NCI-H774 (cell line): ENCODE data around the gene HOXC13.

Source experiments
- DNase-seq: peaks from one replicate; lab custom pipeline; 2025; lab: John Stamatoyannopoulos, UW

Gene HOXC13

DNA sequence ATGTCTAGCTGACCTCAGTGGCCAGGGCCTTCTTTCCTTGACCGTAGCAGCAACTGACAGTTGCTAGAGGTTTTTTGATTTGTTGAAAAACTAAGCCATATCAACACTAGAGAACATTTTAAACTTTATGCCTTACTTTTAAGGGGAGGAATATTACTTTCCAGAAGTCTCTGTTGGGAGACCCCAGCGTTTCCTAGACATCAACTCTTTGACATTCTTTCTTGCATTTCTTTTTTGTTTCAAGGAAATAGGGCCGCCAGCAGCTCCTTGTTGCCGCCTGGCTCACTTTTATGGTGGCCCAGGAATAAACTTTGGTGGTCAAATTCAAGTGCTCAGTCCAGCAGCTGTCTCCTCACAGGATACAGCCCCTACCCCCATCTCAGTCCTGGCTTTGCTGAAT lies 31.8 kb downstream of the HOXC13 start:
- no peak for DNase-seq

DNA sequence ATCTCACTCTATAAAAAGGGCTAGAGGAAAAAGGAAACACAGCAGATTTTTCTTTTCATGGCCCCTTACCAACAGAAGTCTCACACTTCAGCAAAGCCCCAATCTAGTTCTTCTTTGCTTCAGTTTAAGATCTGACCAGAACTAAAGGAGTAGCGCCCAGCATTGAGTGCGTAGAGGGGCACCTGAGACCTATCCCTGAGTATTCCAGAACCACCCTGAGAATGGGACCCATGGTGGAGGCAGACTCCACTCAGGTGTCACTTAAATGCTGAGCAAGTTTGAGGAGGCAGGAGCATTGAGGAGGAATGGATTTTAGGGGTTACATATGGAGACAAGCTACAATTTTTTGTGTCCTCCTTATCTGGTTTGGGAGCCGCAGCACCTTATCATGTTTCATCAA lies 32.5 kb downstream of the HOXC13 start:
- DNase-seq: no peak

DNA sequence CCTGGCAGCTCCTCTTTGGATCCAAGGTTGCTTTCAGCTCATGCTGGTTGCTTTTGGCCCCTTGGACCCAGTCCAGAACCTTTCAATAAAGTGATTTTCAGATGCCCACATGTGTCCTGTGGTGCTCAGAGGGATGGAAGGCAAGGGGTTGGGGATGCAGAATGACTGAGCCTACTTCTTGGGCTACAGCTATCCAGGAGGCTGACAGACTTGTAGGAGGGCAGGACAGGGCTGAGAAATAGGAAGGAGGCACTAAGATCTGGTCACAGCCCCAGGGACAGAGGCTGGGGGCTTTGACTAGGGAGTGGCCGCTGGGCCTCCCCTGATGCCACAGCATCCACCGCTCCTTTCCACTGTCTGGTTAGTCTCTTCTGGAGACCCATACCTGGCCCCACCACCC lies 33.1 kb downstream of the HOXC13 start:
- no peak for DNase-seq

DNA sequence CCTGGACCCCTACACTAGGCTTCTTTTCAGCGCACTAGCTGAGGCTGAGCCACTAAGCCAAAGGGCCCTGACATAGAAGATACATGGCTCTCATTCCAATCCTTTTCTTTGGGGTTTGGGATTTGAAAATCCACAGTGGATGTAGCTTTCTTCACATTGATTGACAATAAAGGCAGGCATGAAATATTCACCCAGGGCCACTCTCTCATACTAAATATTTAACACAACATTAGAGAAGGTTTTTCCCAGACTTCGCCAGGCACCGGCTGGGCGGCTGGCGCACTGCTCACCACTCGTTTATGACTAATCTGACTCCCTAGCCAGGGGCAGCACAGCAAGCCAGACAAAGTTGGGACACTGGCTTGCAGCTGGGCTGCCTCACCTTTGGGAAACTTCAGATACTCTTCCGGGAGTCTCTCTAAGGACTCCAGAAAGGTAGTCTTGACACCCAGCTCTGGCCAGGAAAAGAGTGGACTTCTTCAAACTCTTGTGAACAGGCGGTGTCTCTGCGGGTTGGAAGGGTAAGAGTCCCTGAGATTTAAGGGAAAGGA lies 33.6 kb downstream of the HOXC13 start:
- no peak for DNase-seq

DNA sequence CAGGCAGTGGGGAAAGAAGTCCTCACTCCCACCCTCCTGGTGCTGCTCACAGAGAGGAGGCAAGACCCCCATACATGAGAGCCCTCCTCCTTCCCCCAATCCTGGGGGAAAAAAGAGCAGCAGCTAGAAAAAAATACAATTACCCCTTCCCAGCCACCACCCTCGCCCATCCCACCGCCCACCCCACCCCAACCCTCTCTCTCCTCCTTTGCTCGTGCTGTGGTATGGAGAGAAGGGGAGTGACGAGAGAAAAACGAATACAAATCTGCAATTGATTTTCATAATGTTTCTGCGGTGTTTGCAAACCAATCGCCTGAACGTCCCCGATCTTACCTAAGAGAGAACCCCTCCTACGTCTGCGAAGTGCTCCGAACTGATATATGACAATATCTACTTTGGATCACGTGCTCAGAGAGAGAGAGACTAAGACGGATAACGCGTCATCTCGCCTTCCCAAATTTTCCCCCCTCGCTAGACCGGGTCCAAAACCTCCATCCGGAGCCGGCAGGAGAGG lies 34.1 kb downstream of the HOXC13 start, which contains the start of gene HOXC11:
HOXC11 (plus strand) TSS at position 405 of the 514 bp plus-strand sequence. CDS start 116 bp downstream, outside the sequence.
- no peak for DNase-seq

DNA sequence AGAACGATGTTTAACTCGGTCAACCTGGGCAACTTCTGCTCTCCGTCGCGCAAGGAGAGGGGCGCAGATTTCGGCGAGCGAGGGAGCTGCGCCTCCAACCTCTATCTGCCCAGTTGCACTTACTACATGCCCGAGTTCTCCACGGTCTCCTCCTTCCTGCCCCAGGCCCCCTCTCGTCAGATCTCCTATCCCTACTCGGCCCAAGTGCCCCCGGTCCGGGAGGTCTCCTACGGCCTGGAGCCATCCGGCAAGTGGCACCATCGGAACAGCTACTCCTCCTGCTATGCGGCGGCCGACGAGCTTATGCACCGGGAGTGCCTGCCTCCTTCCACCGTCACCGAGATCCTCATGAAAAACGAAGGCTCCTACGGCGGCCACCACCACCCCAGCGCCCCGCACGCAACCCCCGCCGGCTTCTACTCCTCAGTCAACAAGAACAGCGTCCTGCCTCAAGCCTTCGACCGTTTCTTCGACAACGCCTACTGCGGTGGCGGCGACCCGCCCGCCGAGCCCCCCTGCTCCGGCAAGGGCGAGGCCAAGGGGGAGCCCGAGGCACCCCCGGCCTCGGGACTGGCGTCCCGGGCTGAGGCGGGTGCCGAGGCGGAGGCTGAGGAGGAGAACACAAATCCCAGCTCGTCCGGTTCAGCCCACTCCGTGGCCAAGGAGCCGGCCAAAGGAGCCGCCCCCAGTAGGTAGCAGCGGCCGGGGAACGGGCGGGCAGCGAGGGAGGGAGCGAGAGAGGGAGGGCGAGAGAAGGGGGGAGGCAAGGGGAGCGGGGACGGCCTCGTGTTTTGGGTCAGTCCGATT lies 34.8 kb downstream of the HOXC13 start:
- peak; percentile 21 for DNase-seq

DNA sequence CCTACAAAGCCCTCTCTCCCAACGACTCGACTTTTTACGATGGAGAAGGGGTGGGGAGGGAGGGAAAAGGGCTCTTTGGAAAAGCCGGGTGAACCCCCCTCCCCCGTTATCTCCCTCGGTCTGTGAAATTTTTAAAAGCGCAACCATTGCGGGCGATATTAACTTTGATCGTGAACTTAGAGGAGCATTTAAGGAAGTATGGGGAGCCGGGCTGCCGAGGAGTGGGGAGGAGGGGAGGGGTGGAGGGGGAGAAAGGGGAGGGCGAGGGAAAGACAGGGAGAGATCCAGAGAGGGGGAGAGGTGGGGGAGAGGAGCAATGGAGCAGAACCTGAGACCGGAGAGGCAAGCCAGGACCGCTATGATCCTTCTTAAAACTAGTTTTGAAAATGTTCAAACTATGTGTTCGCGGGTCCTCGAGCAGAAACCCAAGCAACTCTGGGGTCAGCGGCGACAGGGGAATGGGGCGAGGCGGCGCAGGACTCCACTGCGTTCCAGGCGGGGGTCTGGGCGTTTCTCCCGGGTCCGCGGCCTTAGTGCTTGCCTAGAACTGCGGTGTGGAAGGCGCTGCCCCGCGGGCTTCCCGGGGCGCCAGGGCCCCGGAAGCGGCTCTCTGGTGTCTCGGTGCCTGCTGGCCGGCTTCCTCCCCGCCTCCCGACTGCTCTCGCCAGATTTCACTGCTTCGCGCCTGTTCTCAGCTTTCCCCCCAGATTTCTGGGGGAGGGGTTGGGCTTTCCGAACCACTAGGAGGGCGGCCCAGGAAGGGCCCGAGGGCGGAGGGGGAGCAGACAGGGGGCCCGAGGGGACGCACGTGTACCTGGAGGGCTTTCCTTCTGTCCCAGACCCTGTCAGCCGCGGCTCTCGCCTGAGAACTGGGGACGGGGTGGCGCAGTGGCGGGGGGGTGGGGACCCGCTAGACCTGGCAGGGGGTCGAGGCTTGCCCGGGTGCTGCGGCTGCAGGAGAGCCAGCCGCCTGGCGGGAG lies 35.7 kb downstream of the HOXC13 start, which contains the start of gene HOTAIR:
HOTAIR (minus strand) TSS at position 871 of the 980 bp plus-strand sequence.
- DNase-seq: peak; percentile 59

DNA sequence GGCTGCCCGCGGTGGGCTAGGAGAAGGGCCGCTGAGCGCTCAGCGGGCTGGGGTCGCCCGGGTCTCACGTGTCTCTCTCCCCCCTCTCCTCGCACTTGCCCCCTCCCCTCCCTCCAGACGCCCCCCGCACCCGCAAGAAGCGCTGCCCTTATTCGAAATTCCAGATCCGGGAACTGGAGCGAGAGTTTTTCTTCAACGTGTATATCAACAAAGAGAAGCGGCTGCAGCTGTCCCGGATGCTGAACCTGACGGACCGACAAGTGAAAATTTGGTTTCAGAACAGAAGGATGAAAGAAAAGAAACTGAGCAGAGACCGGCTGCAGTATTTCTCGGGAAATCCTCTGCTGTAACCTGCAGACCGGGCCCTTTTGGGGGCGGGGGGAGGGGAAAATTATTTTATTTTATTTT lies 36.4 kb downstream of the HOXC13 start:
- no peak for DNase-seq

DNA sequence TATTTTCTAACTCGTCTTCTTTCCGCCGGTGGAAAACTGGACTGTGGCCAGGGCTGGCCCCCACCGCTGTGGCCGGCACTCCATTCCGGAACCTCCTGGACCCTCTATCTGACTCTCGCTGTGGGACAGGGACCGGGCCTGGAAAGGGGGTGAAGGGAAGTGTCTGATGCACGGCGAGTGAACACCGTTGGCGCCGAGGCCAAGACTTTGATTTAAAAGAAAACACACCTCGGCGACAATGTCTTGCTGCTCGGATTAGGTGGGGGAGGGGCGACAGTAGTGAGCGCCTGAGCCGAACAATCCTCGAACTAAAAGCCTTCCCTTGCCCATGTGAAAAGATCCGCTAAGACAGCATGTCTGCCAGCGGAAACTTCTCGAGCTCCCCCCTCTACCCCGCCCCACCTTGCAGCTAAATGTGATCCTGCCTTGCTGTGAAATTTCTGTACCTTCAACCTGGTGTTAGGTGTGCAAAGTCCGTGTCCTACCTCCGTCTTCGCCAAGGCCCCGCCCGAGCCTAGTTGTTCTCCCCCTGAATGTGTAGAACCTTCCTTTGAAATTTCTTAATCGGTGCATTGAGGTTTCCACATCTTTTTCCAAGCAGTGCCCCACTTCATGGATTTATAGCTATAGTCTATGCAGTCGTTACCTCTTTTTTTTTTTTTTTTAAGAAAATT lies 37.0 kb downstream of the HOXC13 start:
- DNase-seq: no peak

DNA sequence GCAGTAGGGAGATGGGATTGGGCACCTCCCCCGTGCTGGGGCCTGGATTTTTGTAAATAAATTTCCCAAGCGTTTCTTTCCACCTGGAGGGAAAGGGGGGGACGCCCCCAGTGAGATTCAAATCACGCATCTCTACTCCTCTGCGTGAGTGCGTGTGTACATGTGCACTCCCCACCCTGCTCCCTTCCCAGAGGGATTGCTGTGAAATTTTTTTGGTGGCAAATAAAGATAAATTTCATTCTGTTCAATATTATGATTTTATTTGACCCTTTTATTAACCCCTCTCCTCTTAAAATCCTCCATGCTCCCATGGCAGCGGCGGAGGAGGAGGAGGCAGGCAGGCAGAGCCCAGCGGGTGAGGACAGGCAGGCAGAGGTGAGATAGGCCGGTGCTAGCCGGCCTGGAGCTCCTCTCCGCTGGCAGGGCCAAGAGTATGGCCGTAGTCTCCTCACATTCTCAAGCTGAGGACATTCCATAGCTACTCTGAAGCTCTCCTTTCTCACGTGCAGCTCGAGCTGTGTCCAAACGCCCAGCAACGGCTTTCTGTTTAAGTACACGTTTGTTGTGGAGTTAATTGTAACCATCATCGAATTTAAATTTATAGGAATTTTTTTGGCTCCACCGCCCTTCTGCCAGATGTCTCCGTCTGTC lies 37.7 kb downstream of the HOXC13 start:
- DNase-seq: no peak

DNA sequence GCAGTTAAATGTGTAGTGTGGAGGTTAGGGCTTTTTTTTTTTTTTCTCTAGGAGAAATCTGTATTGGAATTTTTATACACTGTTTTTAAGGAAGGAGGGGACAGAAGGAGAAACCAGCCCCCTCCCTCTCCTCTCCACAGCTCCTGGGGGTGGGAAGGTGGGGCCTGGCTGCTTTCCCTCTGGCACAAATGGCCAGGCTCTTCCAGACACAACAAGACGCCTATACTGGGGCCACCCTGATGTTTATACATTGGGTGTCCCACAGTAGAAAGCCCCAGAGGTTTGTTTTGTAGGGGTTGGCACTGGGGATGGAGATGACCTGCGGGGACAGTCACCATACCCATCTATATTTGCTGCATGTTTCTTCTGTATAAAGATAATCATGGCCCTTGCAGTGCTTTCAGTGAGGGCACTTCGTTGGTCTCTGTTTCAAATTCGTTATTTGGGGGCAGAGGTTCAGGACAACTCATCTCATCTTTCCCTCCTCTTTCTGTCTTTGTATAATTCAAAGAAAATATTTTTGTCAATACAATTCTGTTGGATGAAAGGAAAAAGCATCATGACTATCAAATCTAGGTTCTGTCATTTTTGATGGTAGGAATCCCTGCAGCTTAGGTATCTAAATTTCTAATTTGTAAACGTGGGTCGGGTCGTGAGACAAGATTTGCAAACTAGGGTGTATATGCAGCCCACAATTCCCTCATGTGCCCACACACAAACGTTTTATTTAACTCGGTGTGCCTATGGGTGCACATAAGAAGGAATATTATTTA lies 38.4 kb downstream of the HOXC13 start:
- DNase-seq: no peak

DNA sequence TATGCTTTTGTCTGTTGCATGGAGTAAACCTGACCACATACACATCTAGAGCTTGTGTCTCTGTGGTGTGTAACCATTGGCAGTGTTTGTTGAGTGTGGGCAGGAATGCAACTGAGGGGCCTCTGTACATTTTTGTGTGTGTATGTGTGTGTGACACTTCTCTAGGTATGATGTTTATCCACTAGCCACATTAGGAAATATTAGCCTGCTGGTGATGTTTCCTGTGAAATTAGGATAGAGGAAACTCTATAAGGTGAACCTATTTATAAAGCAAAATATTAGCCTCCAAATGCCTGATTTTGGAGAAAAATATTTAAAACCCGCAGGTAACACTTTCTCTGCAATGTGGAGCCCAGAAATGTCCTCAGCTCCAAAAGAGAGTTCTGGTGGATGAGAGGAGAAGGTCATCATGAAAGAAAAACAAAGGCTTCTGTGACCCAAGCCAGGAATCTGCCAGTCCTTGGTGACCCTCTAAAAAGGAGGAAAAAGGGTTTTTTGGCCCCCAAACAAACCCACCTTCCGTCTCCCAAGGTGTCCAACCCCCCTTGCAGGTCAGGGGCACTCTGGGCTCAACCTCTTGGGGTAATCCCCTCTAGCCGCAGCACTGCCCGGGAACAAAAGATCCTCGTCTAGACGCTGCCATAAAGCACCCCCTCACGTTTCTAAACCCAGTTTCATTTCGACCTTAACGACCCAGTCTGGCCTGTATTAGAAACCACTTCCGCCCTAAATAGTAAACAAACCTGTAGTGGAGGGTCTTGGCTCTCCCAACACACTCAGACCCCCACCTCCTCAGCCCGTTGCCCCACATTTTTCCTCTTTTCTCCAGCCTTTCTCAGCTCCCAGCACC lies 39.2 kb downstream of the HOXC13 start:
- DNase-seq: no peak

DNA sequence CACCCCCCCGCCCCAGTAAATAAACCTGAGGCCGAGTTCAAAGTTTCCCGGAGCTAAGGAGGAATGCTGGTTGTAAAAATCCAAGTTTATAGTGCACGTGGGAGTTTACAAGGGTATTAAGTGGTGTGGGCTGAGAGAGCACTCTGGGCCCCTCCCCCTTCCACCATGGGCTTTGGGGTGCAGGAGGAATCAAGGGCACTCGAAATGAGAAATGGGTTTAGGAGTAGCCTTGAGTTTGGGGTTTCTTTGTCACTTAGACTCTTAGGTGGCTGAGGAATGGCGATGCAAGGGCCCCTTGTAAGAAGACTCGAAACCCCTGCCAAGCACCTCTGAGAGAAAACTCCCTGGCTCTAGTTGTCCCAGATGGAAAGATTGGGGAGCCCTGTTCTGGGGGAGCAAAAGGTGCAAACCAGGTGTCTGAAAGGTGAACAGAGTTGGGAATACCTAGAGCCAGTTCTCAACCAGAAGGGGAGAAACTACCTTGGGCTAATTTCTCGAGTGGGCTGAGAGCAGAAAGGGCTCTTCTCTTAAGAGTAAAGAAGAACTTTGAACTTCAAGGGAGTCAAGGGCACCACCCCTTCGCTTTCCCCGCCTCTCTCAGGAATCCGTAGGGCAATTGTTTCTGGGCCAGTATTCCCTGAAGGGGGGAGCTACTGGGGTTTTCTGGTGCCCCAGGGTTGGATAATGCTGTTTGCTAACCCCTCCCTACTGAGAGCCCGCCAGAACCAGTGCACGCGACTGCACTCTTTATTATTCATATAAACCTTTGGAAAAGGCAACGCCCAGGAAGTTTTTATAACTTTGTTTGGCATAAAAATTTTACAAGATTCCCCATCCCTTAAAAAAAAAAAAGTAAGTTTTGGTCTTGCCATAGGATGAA lies 40.1 kb downstream of the HOXC13 start:
- DNase-seq: no peak

DNA sequence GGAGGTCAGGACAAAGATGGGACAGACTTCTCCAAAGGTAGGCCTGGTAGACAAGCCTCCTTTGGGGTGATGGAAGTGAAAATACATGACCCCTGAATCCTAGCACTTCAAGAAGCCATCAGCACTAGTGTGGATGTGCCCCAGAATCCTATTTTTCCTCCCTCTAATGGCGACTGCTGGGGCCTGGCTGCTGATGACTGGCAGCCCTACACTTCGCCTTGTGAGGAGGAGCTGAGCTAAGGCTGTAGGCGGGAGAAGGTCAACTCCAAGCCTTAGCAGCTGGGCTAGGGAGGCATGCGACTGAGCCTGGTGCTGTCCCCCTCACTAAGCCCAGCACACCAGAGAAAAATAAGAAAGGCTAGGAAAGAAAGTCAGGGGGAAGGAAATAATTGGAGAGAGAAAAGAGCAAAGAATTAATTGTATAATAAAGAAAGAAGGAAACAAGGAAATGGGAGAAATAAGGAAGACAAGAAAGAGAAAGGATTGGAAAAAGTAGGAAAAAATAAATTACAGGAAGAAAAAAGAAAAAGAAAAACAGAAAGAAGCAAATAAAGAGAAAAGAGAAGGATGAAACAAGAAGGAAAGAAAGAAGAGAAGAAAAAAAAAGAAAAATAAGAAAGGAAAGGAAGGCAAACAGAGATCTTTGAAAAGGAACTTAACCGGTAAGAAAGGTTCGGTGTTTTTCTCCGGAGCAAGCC lies 41.6 kb downstream of the HOXC13 start:
- DNase-seq: no peak

DNA sequence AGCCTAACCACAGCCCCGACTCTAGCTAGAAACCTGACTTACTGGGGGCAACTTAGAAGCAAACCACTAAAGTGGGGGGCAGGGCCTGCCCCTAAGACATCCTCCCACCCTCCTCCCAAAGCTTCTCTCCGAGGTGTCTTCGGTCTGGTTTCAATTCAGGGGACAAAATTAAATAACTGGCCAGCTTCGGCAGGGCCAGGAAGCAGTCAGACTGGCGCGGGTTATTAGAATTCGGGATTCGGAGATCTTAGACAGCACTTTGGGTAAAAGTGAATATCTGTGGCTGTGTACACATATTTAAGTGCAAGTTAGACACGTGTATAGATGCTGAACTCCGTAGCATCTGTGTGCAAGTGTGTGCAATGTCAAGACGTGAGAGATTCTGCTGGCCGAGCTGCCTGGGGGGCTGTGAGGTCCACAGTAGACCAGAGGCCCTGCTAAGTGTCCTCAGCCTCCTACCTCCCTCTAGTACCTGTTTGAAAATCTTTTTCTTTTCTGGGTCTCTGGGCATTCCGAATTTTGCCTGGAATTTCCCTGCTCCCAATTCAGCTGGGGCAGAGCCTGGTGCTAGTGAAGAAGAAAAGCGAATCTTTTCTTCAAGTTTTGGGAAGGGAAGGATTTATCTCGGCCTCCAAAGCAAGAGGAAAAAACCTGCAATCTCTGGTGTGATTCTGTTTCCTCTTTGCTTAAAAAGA lies 42.3 kb downstream of the HOXC13 start:
- no peak for DNase-seq

DNA sequence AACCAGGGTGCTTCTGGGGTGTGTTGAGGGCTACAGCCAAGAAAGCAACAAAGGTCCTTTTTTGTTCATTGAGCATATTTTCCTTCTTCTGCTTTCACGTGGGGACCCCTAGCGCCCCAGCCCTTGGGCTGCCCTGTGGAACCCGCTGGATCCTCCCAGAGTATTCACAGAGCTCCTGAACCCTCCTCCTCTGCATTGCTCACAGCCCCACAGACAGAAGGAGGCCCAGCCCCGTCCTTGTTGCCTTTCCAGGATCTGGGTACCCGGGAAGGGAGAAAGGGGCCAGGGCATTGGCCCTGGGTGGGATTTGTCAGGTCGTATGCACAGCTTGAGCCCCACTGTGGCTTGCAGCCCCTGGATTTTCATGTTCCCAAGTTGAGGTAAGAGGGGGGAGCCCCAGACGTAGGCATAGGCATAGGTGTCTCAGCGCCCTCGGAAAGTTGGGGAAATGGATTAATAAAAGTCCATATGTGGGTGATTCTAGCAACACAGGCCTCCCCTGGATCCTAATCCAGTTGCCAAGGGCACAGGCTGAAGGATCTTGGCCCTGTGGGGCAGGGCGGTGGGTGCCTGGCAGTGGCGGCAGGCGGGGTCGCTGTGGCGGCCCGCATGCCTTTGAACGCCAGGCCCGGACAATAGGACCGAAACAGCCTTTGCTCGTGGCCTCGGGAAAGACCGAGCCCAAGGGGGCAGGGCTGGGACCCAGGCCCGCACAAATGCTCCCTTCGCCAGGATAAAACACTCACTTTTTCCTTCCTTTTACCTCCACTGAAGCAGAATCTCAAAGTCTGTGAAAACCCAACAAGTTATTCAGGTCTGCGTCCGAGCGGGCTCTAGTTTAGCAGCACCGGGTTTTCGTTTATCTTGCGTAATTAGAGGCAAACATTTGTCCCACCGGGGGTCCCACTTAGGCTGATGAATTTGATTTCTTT lies 43.3 kb downstream of the HOXC13 start:
- DNase-seq: no peak
